ENCODE measurements around the gene CRYBA4. TPM values are rescaled to one million over a fixed set of nuclear protein-coding genes. Genes with fewer than 3 reads are reported as not detected.

CRYBA4 gene
- total and polyA plus RNA-seq, 10 of the 15 experiments (the other 5 are each of a cell fraction or from before 2014, with no cell fraction given) = 0.12 to 0.17 TPM; not detected in 8

GRCh38 chr22:26646158-26646557, 24.4 kb downstream of the CRYBA4 start:
- intact Hi-C loops (cut with micrococcal nuclease; ENCODE audit: unreplicated experiment) (no loop called here), in situ Hi-C loops (cut with MboI) (no loop called here)
- ChIA-PET RAD21 (ENCODE audit: unreplicated experiment) (no interaction called here), SMC1A (ENCODE audit: uncharacterized antibody, unreplicated experiment) (interaction anchor here (1.6 kb wide), 1 partner anchor 216 kb away, joined by 3 read pairs; no protein-coding TSS in a partner anchor), POLR2A (no interaction called here), CTCF (no interaction called here)
- ATAC-seq (no peak), FAIRE-seq (no peak), DNase-seq (ENCODE audit: low read depth, low spot score) (no peak)
- no peaks in the 10 kb centered on the region for H3K9me3 ChIP-seq (replicated peaks; ENCODE audit: control insufficient read depth, insufficient read depth, low read length)
- 51% methylated on average over 5 of the region's 5 CpGs for WGBS (ENCODE audit: insufficient coverage, insufficient replicate concordance, low lambda C conversion rate, missing lambda C conversion rate)
- peaks cover 31% of the 10 kb centered on the region for H3K4me1 ChIP-seq (ENCODE audit: control insufficient read depth, insufficient read depth, low read length)
- H4K20me1 ChIP-seq (ENCODE audit: control insufficient read depth, insufficient read depth) = no peaks in the 10 kb centered on the region
- H3K9ac ChIP-seq (ENCODE audit: control insufficient read depth, insufficient read depth, low read length) = no peak overlapping the region
- peaks cover 0 to 1% of the 10 kb centered on the region in 2 experiments; a peak in 1 of 4 replicates for H3K27me3 ChIP-seq (replicated peaks in 1 of 2; ENCODE audit: control insufficient read depth in 2 of 2, insufficient read depth in 2 of 2, low read length in 1 of 2)
- no peaks in the 10 kb centered on the region for H3K36me3 ChIP-seq (ENCODE audit: control insufficient read depth in 2 of 2, insufficient read depth in 2 of 2, low read length in 1 of 2)
- no TSS peak for BruUV-seq (replicated peaks)
- H2AFZ ChIP-seq (ENCODE audit: control insufficient read depth, low read depth, low read length) = no peak overlapping the region
- H3K79me2 ChIP-seq (ENCODE audit: control insufficient read depth, insufficient read depth, low read length) = no peaks in the 10 kb centered on the region
- H3K4me3 ChIP-seq = no peak overlapping the region
- H3K4me2 ChIP-seq (ENCODE audit: control insufficient read depth, insufficient read depth) = no peak overlapping the region
- no peak overlapping the region for H3K27ac ChIP-seq (ENCODE audit: control insufficient read depth, insufficient read depth)
- no peak for TF ChIP-seq ZNF622 (IDR thresholded peaks at IDR 0.05)
- no peak for TF ChIP-seq KAT2A (conservative IDR thresholded peaks at IDR 0.05; ENCODE audit: control insufficient read depth, low read depth, low read length)
- TF ChIP-seq SMAD5 (IDR thresholded peaks at IDR 0.05; ENCODE audit: low read depth) = no peak
- no peak for TF ChIP-seq ZBTB4 (CRISPR knock-in tag; IDR thresholded peaks at IDR 0.05)
- no peak for TF ChIP-seq ZNF24 (IDR thresholded peaks at IDR 0.05)
- TF ChIP-seq RCOR1 (conservative IDR thresholded peaks at IDR 0.05; ENCODE audit: low read depth, low read length) = no peak
- no peak for TF ChIP-seq PML (IDR thresholded peaks at IDR 0.05; ENCODE audit: low read length)
- TF ChIP-seq SMC3 (IDR thresholded peaks at IDR 0.05; ENCODE audit: borderline replicate concordance, low read length) = no peak
- TF ChIP-seq ZBTB40 (IDR thresholded peaks at IDR 0.05; ENCODE audit: borderline replicate concordance) = no peak
- TF ChIP-seq USF2 (IDR thresholded peaks at IDR 0.05; ENCODE audit: borderline replicate concordance, low read depth, low read length) = no peak
- no peak for TF ChIP-seq TCF12 (IDR thresholded peaks at IDR 0.05; ENCODE audit: low read depth, low read length)
- TF ChIP-seq E2F8 (IDR thresholded peaks at IDR 0.05; ENCODE audit: low read depth, partially characterized antibody) = no peak
- TF ChIP-seq NR2C2 (IDR thresholded peaks at IDR 0.05; ENCODE audit: borderline replicate concordance, control insufficient read depth, insufficient read length, low read depth) = no peak
- TF ChIP-seq EED (IDR thresholded peaks at IDR 0.05; ENCODE audit: low read depth) = no peak
- no peak for TF ChIP-seq ZZZ3 (IDR thresholded peaks at IDR 0.05; ENCODE audit: control insufficient read depth, insufficient read length, low read depth)
